Measurements from ENCODE around the gene ABI3.

The ABI3 gene

GRCh38 chr17:49231563-49231894 is 21.0 kb downstream of the ABI3 start:
- ChIA-PET CTCF (interaction anchor here (1.0 to 8.7 kb wide), 3 partner anchors 7 to 51 kb away, joined by 3 to 124 read pairs (median 5); no protein-coding TSS in a partner anchor), POLR2A (interaction anchor here (0.7 kb wide), 1 partner anchor 866 kb away, joined by 7 read pairs; no protein-coding TSS in a partner anchor)
- no peak for DNase-seq (ENCODE audit: extremely low spot score)
- TF ChIP-seq CTCF (IDR thresholded peaks at IDR 0.05; ENCODE audit: control extremely low read depth, extremely low read depth, low read depth, missing control alignments), result no peak

GRCh38 chr17:49234509-49235080 is 24.1 kb downstream of the ABI3 start:
- POLR2A ChIA-PET, result no interaction called here

GRCh38 chr17:49235896-49236295 is 25.4 kb downstream of the ABI3 start:
- ChIA-PET POLR2A (no interaction called here), CTCF (interaction anchor here (0.8 kb wide), 1 partner anchor 9 kb away, joined by 4 read pairs; no protein-coding TSS in a partner anchor)
- TF ChIP-seq CTCF (IDR thresholded peaks at IDR 0.05; ENCODE audit: control extremely low read depth, extremely low read depth, low read depth, missing control alignments), result no peak
- DNase-seq (ENCODE audit: extremely low spot score), result no peak

More at GRCh38 chr17:49234509-49235080, 24.1 kb downstream of the ABI3 start:
- DNase-seq (ENCODE audit: extremely low spot score), result no peak
- CTCF ChIA-PET, result interaction anchor here (2.1 kb wide), 1 partner anchor 12 kb away, joined by 5 read pairs; no protein-coding TSS in a partner anchor
- TF ChIP-seq CTCF (IDR thresholded peaks at IDR 0.05; ENCODE audit: control extremely low read depth, extremely low read depth, low read depth, missing control alignments), result no peak

GRCh38 chr17:49239963-49240362 is 29.5 kb downstream of the ABI3 start:
- no peak for TF ChIP-seq CTCF (IDR thresholded peaks at IDR 0.05; ENCODE audit: control extremely low read depth, extremely low read depth, low read depth, missing control alignments)
- DNase-seq (ENCODE audit: extremely low spot score), result no peak
- CTCF ChIA-PET, result interaction anchor here (1.1 to 3.7 kb wide), 3 partner anchors 12 to 59 kb away, joined by 3 to 15 read pairs (median 5); no protein-coding TSS in a partner anchor
- POLR2A ChIA-PET, result interaction anchor here (0.7 kb wide), 1 partner anchor 522 kb away, joined by 5 read pairs; no protein-coding TSS in a partner anchor

GRCh38 chr17:49240619-49241018 is 30.1 kb downstream of the ABI3 start:
- ChIA-PET POLR2A (no interaction called here), CTCF (interaction anchor here (1.1 to 3.7 kb wide), 3 partner anchors 13 to 60 kb away, joined by 3 to 15 read pairs (median 5); no protein-coding TSS in a partner anchor)
- TF ChIP-seq CTCF (IDR thresholded peaks at IDR 0.05; ENCODE audit: control extremely low read depth, extremely low read depth, low read depth, missing control alignments), result no peak
- DNase-seq (ENCODE audit: extremely low spot score), result no peak

GRCh38 chr17:49241040-49241439 is 30.5 kb downstream of the ABI3 start:
- POLR2A ChIA-PET, result no interaction called here
- no peak for DNase-seq (ENCODE audit: extremely low spot score)
- no peak for TF ChIP-seq CTCF (IDR thresholded peaks at IDR 0.05; ENCODE audit: control extremely low read depth, extremely low read depth, low read depth, missing control alignments)
- CTCF ChIA-PET, result interaction anchor here (1.8 to 3.7 kb wide), 2 partner anchors 14 to 61 kb away, joined by 5 to 15 read pairs; no protein-coding TSS in a partner anchor

Data from GM10248 (cell line).